Omental fat pad (tissue), 4 donors: ENCODE data around the gene PAK4. TPM values are rescaled to one million over a fixed set of nuclear protein-coding genes. Genes with fewer than 3 reads are reported as not detected.
"Not testable (repeated sequence)": the region's sequence is repeated elsewhere in the genome, so short reads cannot be mapped to it uniquely, and the experiment has no call there.

ENCODE experiments used
- ATAC-seq: fragments of 150-250 bp; one replicate; pipeline ENCODE4 v1.9.1; 2016; ENCODE audit warnings: mild to moderate bottlenecking, moderate library complexity; ENCODE audit not compliant: low FRiP score
- DNase-seq: peaks from one replicate; pipeline ENCODE4 v3.0.0-alpha.2; 2019; ENCODE audit warnings: low spot score
- total RNA-seq, 4 donors: library from RNA; depleted of rRNA; stranded (reverse); fragments of >200 nt; gene quantifications; one replicate each; pipeline ENCODE4 v1.1.0, GENCODE V29; 2016
- TF ChIP-seq, protein P1 (sequence below), 3 donors: fragments of 450-650 bp; IDR thresholded peaks; one replicate each; pipeline ENCODE4 v1.5.1; 2016 to 2017; ENCODE audit warnings: antibody characterized with exemption in 3 of 3, mild to moderate bottlenecking in 3 of 3, moderate library complexity in 2 of 3

Gene PAK4
- total RNA-seq, 4 donors from 2014 or later, result 4.6 to 9.8 (median 6.3) TPM

DNA sequence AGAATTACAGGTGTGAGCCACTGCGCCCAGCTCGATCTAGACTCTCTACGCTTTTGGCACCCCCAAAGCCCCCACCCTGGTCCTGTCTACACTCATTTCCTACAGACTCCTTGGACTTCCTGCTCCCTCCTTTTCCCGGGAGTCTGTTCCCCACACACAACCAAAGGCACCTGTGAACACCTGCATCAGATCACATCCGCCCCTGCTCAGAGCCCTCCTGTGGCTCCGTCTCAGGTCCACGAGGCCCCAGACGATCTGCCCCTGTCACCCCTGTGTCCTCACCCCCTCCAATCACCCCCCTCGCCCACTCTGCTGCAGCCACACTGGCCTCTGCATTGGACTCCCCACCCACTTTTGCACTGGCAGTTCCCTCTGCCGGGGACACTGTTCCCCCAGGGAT lies 12.4 kb upstream of the PAK4 start:
- TF ChIP-seq, protein P1, sequence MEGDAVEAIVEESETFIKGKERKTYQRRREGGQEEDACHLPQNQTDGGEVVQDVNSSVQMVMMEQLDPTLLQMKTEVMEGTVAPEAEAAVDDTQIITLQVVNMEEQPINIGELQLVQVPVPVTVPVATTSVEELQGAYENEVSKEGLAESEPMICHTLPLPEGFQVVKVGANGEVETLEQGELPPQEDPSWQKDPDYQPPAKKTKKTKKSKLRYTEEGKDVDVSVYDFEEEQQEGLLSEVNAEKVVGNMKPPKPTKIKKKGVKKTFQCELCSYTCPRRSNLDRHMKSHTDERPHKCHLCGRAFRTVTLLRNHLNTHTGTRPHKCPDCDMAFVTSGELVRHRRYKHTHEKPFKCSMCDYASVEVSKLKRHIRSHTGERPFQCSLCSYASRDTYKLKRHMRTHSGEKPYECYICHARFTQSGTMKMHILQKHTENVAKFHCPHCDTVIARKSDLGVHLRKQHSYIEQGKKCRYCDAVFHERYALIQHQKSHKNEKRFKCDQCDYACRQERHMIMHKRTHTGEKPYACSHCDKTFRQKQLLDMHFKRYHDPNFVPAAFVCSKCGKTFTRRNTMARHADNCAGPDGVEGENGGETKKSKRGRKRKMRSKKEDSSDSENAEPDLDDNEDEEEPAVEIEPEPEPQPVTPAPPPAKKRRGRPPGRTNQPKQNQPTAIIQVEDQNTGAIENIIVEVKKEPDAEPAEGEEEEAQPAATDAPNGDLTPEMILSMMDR (IDR thresholded peaks at IDR 0.05), result no peak
- DNase-seq (no peak), ATAC-seq (no peak)

DNA sequence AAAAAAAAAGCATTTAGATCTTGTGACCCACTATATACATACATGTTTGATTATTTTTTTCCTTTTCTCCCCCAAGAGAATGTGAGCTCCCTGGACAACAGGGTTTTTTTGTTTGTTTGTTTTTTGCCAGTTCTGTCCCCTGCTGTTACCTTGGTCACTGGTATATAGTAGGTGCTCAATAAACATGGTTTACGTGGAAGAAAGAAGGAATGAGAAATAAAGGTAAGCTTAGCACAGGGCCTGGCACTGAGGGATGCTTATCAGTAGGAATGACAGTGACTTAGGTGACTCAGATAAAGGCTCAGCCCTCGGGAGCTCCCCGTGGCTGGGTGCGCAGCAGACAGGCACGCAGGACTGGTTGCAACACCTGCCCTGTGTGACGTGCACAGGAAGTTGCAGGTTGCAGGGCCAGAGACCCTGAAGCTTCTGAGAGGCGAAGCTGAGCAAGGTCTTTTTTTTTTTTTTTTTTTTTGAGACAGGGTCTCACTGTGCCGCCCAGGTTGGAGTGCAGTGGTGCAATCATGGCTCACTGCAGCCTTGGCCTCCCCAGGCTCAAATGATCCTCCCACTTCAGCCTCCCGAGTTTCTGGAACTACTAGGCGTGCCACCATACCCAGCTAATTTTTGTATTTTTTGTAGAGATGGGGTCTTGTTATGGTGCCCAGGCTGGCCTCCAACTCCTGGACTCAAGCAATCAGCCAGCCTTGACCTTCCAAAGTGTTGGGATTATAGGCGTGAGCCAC lies 10.3 kb upstream of the PAK4 start:
- ATAC-seq (no peak), DNase-seq (no peak)
- TF ChIP-seq, protein P1 (IDR thresholded peaks at IDR 0.05), result no peak

DNA sequence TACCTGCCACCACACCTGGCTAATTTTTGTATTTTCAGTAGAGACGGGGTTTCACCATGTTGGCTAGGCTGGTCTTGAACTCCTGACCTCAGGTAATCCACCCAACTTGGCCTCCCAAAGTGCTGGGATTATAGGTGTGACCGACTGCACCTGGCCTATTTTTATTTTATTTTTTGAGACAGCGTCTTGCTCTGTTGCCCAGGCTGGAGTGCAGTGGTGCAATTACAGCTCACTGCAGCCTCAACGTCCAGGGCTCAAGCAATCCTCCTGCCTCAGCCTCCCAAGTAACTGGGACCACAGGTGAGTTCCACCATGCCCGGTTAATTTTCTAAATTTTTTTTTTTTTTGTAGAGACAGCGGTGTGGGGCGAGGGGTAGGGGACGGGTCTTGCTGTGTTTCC lies 8.6 kb upstream of the PAK4 start:
- ATAC-seq, DNase-seq: not testable (repeated sequence)

DNA sequence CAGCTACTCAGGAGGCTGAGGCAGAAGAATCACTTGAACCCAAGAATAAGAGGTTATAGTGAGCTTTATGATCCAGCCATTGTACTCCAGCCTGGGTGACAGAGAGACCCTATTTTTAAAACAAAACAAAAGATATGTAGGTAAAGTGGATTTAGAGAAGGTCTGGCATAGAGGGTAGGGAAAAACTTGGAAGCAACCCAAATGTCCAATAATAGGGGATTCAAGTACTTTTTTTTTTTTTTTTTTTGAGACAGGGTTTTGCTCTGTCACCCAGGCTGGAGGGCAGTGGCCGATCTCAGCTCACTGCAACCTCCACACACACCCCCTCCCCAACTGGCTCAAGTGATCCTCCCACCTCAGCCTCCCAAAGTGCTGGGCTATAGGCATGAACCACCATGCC lies 5.8 kb upstream of the PAK4 start:
- no peak for DNase-seq
- TF ChIP-seq, protein P1 (IDR thresholded peaks at IDR 0.05), result no peak
- no peak for ATAC-seq

DNA sequence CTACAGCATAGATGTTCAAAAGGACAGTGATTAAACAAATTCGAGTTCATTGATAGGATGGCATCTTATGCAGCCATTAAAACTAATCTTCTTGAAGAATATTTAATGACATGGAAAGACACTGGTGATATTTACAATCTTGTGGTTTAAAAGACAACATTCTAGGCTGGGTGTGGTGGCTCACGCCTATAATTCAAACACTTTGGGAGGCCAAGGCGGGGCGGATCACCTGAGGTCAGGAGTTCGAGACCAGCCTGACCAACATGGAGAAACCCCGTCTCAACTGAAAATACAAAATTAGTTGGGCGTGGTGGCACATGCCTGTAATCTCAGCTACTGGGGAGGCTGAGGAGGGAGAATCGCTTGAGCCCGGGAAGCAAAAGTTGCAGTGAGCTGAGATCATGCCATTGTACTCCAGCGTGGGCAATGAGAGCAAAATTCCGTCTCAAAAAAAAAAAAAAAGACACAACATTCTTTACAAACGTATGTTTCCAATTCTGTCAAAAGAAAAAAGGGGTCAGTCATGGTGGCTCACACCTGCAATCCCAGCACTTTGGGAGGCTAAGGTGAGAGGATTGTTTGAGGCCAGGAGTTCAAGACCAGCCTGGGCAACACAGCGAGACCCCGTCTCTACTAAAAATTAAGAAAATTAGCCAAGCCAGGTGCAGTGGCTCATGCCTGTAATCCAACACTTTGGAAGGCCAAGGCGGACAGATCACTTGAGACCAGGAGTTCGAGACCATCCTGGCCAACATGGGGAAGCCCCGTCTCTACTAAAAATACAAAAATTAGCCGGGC lies 2.5 kb upstream of the PAK4 start:
- ATAC-seq (no peak), DNase-seq (no peak)
- TF ChIP-seq, protein P1 (IDR thresholded peaks at IDR 0.05), result no peak

DNA sequence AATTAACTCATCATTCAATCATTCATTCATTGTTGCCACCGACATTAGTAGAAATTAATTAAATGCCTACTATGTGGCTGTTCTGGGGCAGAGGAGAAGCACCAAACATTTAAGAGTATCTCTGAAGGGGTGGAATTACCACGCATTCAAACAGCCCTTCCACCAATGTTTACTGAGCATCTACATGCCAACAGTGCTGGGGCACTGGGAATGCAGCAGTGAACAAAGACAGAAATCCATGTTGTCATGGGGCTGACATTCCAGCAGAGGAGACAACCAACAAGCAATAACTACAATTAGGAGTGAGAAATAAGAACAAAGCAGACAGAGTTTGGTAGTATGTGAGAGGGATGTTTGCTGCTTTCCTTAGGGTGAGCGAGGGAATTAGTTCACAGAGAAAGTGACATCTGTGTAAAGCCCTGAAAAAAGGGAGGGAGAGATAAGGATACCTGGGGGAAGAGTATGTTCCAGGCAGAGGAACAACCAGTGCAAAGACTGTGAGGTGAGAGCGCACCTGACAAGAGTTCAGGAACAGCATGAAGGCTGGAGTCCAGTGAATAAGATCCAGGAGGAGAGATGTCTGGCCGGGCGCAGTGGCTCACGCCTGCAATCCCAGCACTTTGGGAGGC lies 1.3 kb upstream of the PAK4 start:
- ATAC-seq (no peak), DNase-seq (no peak)
- TF ChIP-seq, protein P1 (IDR thresholded peaks at IDR 0.05), result no peak

DNA sequence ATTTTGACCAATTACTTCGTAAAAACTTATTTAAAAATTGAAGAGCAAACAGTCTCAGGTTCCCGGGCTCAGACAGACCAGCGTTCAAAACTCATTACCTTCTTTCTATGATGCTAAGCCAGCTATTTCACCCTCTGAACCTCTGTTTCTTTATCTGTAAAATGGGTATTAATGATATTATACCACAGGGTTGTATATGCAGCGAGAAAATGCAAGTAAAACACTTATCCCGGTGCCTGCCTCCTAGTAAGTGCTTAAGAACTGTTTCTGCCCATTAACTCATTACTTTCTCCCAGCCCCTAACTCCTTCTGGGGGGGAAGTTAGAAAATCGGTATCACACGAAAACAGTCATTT lies 410 bp upstream of the PAK4 start:
- TF ChIP-seq, protein P1 (IDR thresholded peaks at IDR 0.05), result no peak
- no peak for DNase-seq
- no peak for ATAC-seq
